Endothelial cell of umbilical vein (primary cell): ENCODE results near the gene SLC24A3.

Experiments
- EZH2 ChIP-seq: IDR thresholded peaks from 2 replicates; pipeline ENCODE4 v1.6.1; 2012; ENCODE audit warnings: borderline replicate concordance, low read depth, mild to moderate bottlenecking, moderate library complexity, low read length, inconsistent platforms; ENCODE audit not compliant: severe bottlenecking
- FOS ChIP-seq: IDR thresholded peaks from 2 replicates; pipeline ENCODE4 v1.6.1; 2011; ENCODE audit warnings: mild to moderate bottlenecking, low read length, moderate library complexity, borderline replicate concordance; ENCODE audit not compliant: insufficient read depth
- JUN ChIP-seq: IDR thresholded peaks from 2 replicates; pipeline ENCODE4 v1.6.1; 2011; ENCODE audit warnings: borderline replicate concordance, low read depth; ENCODE audit not compliant: insufficient read length, insufficient read depth
- POLR2A ChIP-seq: IDR thresholded peaks from 2 replicates; pipeline ENCODE4 v1.6.1; 2012; ENCODE audit warnings: low read depth, mild to moderate bottlenecking, control low read depth, low read length
- POLR2AphosphoS5 ChIP-seq: IDR thresholded peaks from 2 replicates; pipeline ENCODE4 v1.6.1; 2012; ENCODE audit warnings: low read depth, mild to moderate bottlenecking, control low read depth, low read length, moderate library complexity; ENCODE audit not compliant: insufficient read depth
- TF ChIP-seq, protein P1 (sequence below), 2 donors: IDR thresholded peaks; 1 replicate in 1 of 2; 2 replicates in 1 of 2; pipeline ENCODE4 v1.5.1; 2011; ENCODE audit warnings: low read length in 2 of 2, mild to moderate bottlenecking in 2 of 2, moderate library complexity in 2 of 2, control low read depth in 1 of 2, inconsistent platforms in 1 of 2, low read depth in 1 of 2; ENCODE audit not compliant: insufficient read depth in 1 of 2; ENCODE audit errors: extremely low read depth in 1 of 2
- TF ChIP-seq, protein P2 (sequence below): IDR thresholded peaks from 2 replicates; pipeline ENCODE4 v1.6.1; 2011; ENCODE audit not compliant: insufficient read depth, insufficient read length

DNA sequence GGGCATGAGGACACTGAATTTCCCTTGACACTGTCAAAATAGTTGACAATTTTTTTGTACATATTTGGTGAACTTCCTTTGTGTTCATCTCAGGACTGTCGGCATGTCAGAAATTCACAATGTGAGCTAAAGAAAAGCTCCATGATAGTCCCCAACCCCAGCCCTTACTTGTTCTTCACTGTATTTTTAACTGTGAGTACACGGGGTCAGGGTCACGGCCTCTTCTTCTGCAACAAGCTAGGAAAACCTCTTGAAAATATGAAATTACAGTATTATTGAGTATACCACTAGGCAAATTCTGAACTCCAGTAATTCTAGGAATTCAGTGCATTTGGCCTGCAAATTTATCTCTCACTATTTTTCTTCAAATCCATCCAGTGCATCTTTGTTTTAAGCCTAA, 199.4 kb downstream of the SLC24A3 start:
- TF ChIP-seq, protein P1, sequence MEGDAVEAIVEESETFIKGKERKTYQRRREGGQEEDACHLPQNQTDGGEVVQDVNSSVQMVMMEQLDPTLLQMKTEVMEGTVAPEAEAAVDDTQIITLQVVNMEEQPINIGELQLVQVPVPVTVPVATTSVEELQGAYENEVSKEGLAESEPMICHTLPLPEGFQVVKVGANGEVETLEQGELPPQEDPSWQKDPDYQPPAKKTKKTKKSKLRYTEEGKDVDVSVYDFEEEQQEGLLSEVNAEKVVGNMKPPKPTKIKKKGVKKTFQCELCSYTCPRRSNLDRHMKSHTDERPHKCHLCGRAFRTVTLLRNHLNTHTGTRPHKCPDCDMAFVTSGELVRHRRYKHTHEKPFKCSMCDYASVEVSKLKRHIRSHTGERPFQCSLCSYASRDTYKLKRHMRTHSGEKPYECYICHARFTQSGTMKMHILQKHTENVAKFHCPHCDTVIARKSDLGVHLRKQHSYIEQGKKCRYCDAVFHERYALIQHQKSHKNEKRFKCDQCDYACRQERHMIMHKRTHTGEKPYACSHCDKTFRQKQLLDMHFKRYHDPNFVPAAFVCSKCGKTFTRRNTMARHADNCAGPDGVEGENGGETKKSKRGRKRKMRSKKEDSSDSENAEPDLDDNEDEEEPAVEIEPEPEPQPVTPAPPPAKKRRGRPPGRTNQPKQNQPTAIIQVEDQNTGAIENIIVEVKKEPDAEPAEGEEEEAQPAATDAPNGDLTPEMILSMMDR (IDR thresholded peaks at IDR 0.05; ENCODE audit: extremely low read depth in 1 of 2, insufficient read depth in 1 of 2, low read depth in 1 of 2, low read length in 2 of 2), result no peak
- no peak for TF ChIP-seq EZH2
- TF ChIP-seq FOS, result no peak
- TF ChIP-seq, protein P2, sequence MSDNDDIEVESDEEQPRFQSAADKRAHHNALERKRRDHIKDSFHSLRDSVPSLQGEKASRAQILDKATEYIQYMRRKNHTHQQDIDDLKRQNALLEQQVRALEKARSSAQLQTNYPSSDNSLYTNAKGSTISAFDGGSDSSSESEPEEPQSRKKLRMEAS, result no peak
- TF ChIP-seq POLR2AphosphoS5, result no peak
- TF ChIP-seq POLR2A, result no peak
- TF ChIP-seq JUN, result no peak
